Mucosa of descending colon (tissue), 3 donors: ENCODE data around the gene ASB2. TPM values are rescaled to one million over a fixed set of nuclear protein-coding genes. Genes with fewer than 3 reads are reported as not detected.

ENCODE experiments used
- ATAC-seq: fragments of 200-7000 bp; cut with Tn5 transposase; one replicate; pipeline ENCODE4 v1.9.1; 2020; ENCODE audit warnings: mild to moderate bottlenecking, moderate library complexity
- DNase-seq, 3 donors: peaks; one replicate each; pipeline ENCODE4 v3.0.0-alpha.2; 2020
- H3K36me3 ChIP-seq: fragments of 200-600 bp; one replicate; pipeline ENCODE4 v1.8.0; 2021; ENCODE audit warnings: low read depth, mild to moderate bottlenecking
- H3K4me1 ChIP-seq: fragments of 200-600 bp; one replicate; pipeline ENCODE4 v1.8.0; 2021; ENCODE audit warnings: low read depth, mild to moderate bottlenecking
- H3K4me3 ChIP-seq: fragments of 200-600 bp; one replicate; pipeline ENCODE4 v1.8.0; 2021; ENCODE audit warnings: mild to moderate bottlenecking
- H3K9me3 ChIP-seq: fragments of 200-600 bp; one replicate; pipeline ENCODE4 v1.8.0; 2021; ENCODE audit warnings: mild to moderate bottlenecking
- CTCF ChIP-seq: fragments of 200-600 bp; IDR thresholded peaks from one replicate; pipeline ENCODE4 v1.8.0; 2022; ENCODE audit warnings: antibody characterized with exemption, mild to moderate bottlenecking
- intact Hi-C, 2 donors: fragments of 100-400 bp; cut with DNase I in 1 of 2; cut with micrococcal nuclease in 1 of 2; formaldehyde crosslinking; loops; one replicate each; pipeline versions ENCODE4 v1.11.0 to v1.11.1; 2022; cut with DNase I, micrococcal nuclease
- total RNA-seq, 3 donors: library from RNA; stranded (reverse); fragmentation: NEBNext Ultra II Directional in 2 of 3; extraction: Animal tissue kit (Norgen Biotek cat#: 25700) in 2 of 3; gene quantifications; one replicate each; pipeline versions ENCODE4 v1.2.1 to v1.2.4, GENCODE V29; 2021 to 2023
- donor health status: DM: no; HTN: no; CAD: no; lungs with moderate emphysema.
- donor health status: DM: no; HTN: no; CAD: no.
- donor health status: DM: no; HTN: yes; CAD: no.

Gene ASB2
- total RNA-seq, 3 donors from 2014 or later, result 5.2 to 89.1 (median 8.8) TPM

- TF ChIP-seq CTCF, result peak; percentile 99
- ATAC-seq, result peak; percentile 72
- intact Hi-C loops, result loop anchor here in 1 of 2 donors (10.0 kb wide), 1 partner anchor 238 kb away; no protein-coding TSS in a partner anchor
- Histone ChIP-seq H3K4me1 (no peaks in the 10 kb centered on the region), H3K36me3 (no peaks in the 10 kb centered on the region), H3K9me3 (no peaks in the 10 kb centered on the region), H3K4me3 (no peak overlapping the region)
- DNase-seq, result peak; percentile 59 to 84 (median 79)
These were observed 83.3 kb downstream of the ASB2 start for GRCh38 chr14:93892923-93893558.

GRCh38 chr14:93892505-93892839 is 83.9 kb downstream of the ASB2 start:
- DNase-seq (no peak), ATAC-seq (no peak)
- no peaks in the 10 kb centered on the region for H3K4me1 ChIP-seq
- H3K9me3 ChIP-seq, result no peaks in the 10 kb centered on the region
- H3K36me3 ChIP-seq, result no peaks in the 10 kb centered on the region
- intact Hi-C loops, result loop anchor here in 1 of 2 donors (10.0 kb wide), 1 partner anchor 238 kb away; no protein-coding TSS in a partner anchor
- no peak overlapping the region for H3K4me3 ChIP-seq
- TF ChIP-seq CTCF, result no peak

- no peak for TF ChIP-seq CTCF
- ATAC-seq (peak; percentile 62), DNase-seq (no peak)
- intact Hi-C loops, result loop anchor here in 1 of 2 donors (10.0 kb wide), 1 partner anchor 237 kb away; no protein-coding TSS in a partner anchor
- Histone ChIP-seq H3K9me3 (no peaks in the 10 kb centered on the region), H3K4me3 (no peak overlapping the region), H3K4me1 (no peaks in the 10 kb centered on the region), H3K36me3 (no peaks in the 10 kb centered on the region)
These were observed 84.4 kb downstream of the ASB2 start for GRCh38 chr14:93891756-93892504.

- TF ChIP-seq CTCF, result no peak
- H3K4me1 ChIP-seq, result no peaks in the 10 kb centered on the region
- no peak overlapping the region for H3K4me3 ChIP-seq
- H3K9me3 ChIP-seq, result no peaks in the 10 kb centered on the region
- intact Hi-C loops, result loop anchor here in 1 of 2 donors (10.0 kb wide), 1 partner anchor 235 kb away; no protein-coding TSS in a partner anchor
- H3K36me3 ChIP-seq, result no peaks in the 10 kb centered on the region
- ATAC-seq (no peak), DNase-seq (no peak)
These were observed 86.5 kb downstream of the ASB2 start for GRCh38 chr14:93889739-93890483.

GRCh38 chr14:93888995-93889394 is 87.4 kb downstream of the ASB2 start:
- Histone ChIP-seq H3K4me3 (no peak overlapping the region), H3K4me1 (no peaks in the 10 kb centered on the region), H3K36me3 (no peaks in the 10 kb centered on the region), H3K9me3 (no peaks in the 10 kb centered on the region)
- no peak for ATAC-seq
- intact Hi-C loops, result no loop called here
- TF ChIP-seq CTCF, result no peak
- no peak for DNase-seq
